ENCODE data around the gene PTPN12. TPM values are rescaled to one million over a fixed set of nuclear protein-coding genes. Genes with fewer than 3 reads are reported as not detected.

PTPN12 gene
- total RNA-seq (10 to 100 TPM; 19.3 to 50.0 (median 24.2) TPM), polyA plus RNA-seq (1 to 10 TPM; 1.4 to 1.5 TPM), total RNA-seq (8.9 reads per million, percentile 33 among the genes with 10 or more reads in this experiment)

DNA sequence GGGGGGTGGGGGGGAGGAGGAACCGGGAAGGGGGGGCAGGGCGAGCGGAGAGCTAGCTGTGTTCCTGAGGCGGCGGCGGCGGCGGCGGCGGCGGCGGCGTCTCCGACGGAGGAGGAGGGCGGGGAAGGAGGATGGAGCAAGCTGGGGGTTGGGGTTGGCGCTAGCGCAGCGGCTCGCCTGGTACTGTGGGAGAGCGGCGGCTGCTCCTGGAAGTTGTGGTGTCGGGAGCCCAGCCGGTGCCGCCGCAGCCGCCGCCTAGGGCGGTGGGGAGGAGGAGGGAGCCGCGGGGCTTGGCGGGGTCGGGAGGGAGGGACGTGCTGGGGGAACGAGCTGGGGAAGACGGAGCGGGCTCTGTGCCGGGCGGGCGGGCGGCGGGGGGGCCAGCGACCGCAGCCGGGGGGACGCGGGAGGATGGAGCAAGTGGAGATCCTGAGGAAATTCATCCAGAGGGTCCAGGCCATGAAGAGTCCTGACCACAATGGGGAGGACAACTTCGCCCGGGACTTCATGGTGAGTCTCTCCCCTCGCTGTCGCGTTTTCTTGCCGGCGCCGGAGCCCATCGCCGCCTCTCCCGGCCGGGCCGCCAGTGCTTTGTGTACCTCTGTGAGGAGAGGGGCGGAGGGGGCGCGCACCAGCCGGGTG is at the start of gene PTPN12:
PTPN12 (plus strand) TSS at position 160 of the 642 bp plus-strand sequence; CDS start at position 412, 252 bp downstream.
- Mint-ChIP-seq H3K4me1 (peaks cover 12 to 44% (median 27%) of the 10 kb centered on the region in 7 donors), H3K9me3 (peaks cover 0 to 1% (median 0%) of the 10 kb centered on the region in 11 donors), H3K36me3 (peaks cover 0 to 2% (median 0%) of the 10 kb centered on the region in 5 donors), H3K27ac (peak within 1 kb of the TSS; percentile 86 to 97 (median 94)), H3K27me3 (peaks cover 0 to 12% (median 0%) of the 10 kb centered on the region in 5 donors), H3K4me3 (peak within 1 kb of the TSS; percentile 94 to 99 (median 96))
- intact Hi-C loops (cut with micrococcal nuclease), result loop anchor here (1.0 to 5.0 kb wide), 8 partner anchors 35 to 1370 kb away; partner anchors contain the start of genes CCDC146 (in 1 of the 2), FGL2 (in 1 of the 2) and GSAP (in 1 of the 2)
- ATAC-seq, result peak; percentile 60
- H3K27ac ChIP-seq (ENCODE audit: low read depth, low read length), result peak within 1 kb of the TSS; percentile 73
- H3K4me1 ChIP-seq (ENCODE audit: control insufficient read depth in 2 of 2, insufficient read depth in 2 of 2, low read length in 2 of 2), result peaks cover 0 to 14% of the 10 kb centered on the region in 2 donors
- ChIA-PET CTCF (no interaction called here), POLR2A (no interaction called here)
- DNase-seq, result peak in 8 of 9 donors; percentile 13 to 61 (median 36)
- peak within 1 kb of the TSS; percentile 100 for H3K4me3 ChIP-seq (ENCODE audit: low read length)
- peaks cover 0 to 8% (median 0%) of the 10 kb centered on the region in 3 experiments for H3K36me3 ChIP-seq (ENCODE audit: control insufficient read depth in 2 of 3, insufficient read depth in 3 of 3, low read length in 3 of 3)
- no peaks in the 10 kb centered on the region for H3K9me3 ChIP-seq (ENCODE audit: control insufficient read depth in 2 of 3, low read length in 3 of 3)
- no peaks in the 10 kb centered on the region for H3K27me3 ChIP-seq (ENCODE audit: control insufficient read depth in 2 of 2, insufficient read depth in 2 of 2, low read length in 2 of 2)

DNA sequence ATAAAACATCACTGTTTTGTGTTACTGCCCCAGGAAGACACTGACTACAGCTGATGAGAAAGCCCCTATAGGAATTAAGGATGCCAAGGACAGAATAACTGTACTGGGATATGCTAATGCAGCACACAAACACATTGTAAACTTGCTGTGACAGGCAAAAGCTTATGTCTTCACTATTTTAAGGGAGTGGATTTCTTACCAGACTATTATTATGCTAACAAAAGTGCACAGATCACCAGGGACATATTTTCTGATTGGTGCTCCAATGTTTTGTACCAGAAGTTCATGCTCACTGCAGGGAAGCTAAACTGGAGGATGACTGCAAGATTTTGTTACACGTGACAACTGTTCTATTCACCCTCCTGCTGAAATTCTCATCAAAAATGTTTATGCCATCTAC is 48.1 kb upstream of the PTPN12 start:
- Mint-ChIP-seq H3K27me3 (peaks cover 0 to 24% (median 0%) of the 10 kb centered on the region in 5 donors), H3K27ac (no peak overlapping the region), H3K4me3 (no peak overlapping the region), H3K4me1 (no peaks in the 10 kb centered on the region), H3K36me3 (peaks cover 0 to 10% (median 6%) of the 10 kb centered on the region in 5 donors), H3K9me3 (peaks cover 0 to 11% (median 8%) of the 10 kb centered on the region in 11 donors)
- H3K4me1 ChIP-seq (ENCODE audit: control insufficient read depth in 2 of 2, insufficient read depth in 2 of 2, low read length in 2 of 2), result no peaks in the 10 kb centered on the region
- CTCF ChIA-PET, result no interaction called here
- POLR2A ChIA-PET, result no interaction called here
- H3K27ac ChIP-seq (ENCODE audit: low read depth, low read length), result no peak overlapping the region
- H3K36me3 ChIP-seq (ENCODE audit: control insufficient read depth in 2 of 3, insufficient read depth in 3 of 3, low read length in 3 of 3), result no peaks in the 10 kb centered on the region
- intact Hi-C loops (cut with micrococcal nuclease), result no loop called here
- H3K27me3 ChIP-seq (ENCODE audit: control insufficient read depth in 2 of 2, insufficient read depth in 2 of 2, low read length in 2 of 2), result no peaks in the 10 kb centered on the region
- DNase-seq (no peak), ATAC-seq (no peak)
- H3K9me3 ChIP-seq (ENCODE audit: control insufficient read depth in 2 of 3, low read length in 3 of 3), result peaks cover 0 to 2% (median 0%) of the 10 kb centered on the region in 3 experiments
- no peak overlapping the region for H3K4me3 ChIP-seq (ENCODE audit: low read length)

DNA sequence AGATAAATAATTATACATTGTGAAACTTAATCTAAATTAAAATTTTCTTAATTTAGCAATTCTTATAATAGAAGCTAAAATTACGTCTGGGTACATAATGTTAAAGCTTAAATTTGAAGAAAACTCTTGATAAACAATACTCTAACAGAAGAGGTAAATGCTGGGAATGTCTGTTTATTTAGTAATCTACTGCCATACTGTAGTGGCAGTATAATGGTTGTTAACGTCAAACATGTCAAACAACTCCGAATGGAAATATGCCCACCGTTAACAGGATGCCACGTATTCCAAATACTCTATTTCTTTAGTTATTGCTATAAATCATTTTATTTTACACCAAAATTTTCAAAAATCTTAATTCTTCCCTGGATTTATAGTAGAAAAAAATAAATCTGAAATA is 40.0 kb upstream of the PTPN12 start:
- ChIA-PET CTCF (no interaction called here), POLR2A (no interaction called here)
- peaks cover 2 to 21% (median 6%) of the 10 kb centered on the region in 5 donors for H3K36me3 Mint-ChIP-seq
- ATAC-seq (no peak), DNase-seq (no peak)
- no peak overlapping the region for H3K27ac Mint-ChIP-seq
- peaks cover 0 to 24% (median 12%) of the 10 kb centered on the region in 11 donors for H3K9me3 Mint-ChIP-seq
- no peak overlapping the region for H3K27ac ChIP-seq (ENCODE audit: low read depth, low read length)
- intact Hi-C loops (cut with micrococcal nuclease), result no loop called here
- peaks cover 0 to 2% (median 0%) of the 10 kb centered on the region in 7 donors for H3K4me1 Mint-ChIP-seq
- no peaks in the 10 kb centered on the region for H3K36me3 ChIP-seq (ENCODE audit: control insufficient read depth in 2 of 3, insufficient read depth in 3 of 3, low read length in 3 of 3)
- no peak overlapping the region for H3K4me3 Mint-ChIP-seq
- no peaks in the 10 kb centered on the region for H3K27me3 ChIP-seq (ENCODE audit: control insufficient read depth in 2 of 2, insufficient read depth in 2 of 2, low read length in 2 of 2)
- no peaks in the 10 kb centered on the region for H3K4me1 ChIP-seq (ENCODE audit: control insufficient read depth in 2 of 2, insufficient read depth in 2 of 2, low read length in 2 of 2)
- H3K9me3 ChIP-seq (ENCODE audit: control insufficient read depth in 2 of 3, low read length in 3 of 3), result peaks cover 0 to 9% (median 0%) of the 10 kb centered on the region in 3 experiments
- no peak overlapping the region for H3K4me3 ChIP-seq (ENCODE audit: low read length)
- H3K27me3 Mint-ChIP-seq, result peaks cover 0 to 11% (median 0%) of the 10 kb centered on the region in 5 donors

DNA sequence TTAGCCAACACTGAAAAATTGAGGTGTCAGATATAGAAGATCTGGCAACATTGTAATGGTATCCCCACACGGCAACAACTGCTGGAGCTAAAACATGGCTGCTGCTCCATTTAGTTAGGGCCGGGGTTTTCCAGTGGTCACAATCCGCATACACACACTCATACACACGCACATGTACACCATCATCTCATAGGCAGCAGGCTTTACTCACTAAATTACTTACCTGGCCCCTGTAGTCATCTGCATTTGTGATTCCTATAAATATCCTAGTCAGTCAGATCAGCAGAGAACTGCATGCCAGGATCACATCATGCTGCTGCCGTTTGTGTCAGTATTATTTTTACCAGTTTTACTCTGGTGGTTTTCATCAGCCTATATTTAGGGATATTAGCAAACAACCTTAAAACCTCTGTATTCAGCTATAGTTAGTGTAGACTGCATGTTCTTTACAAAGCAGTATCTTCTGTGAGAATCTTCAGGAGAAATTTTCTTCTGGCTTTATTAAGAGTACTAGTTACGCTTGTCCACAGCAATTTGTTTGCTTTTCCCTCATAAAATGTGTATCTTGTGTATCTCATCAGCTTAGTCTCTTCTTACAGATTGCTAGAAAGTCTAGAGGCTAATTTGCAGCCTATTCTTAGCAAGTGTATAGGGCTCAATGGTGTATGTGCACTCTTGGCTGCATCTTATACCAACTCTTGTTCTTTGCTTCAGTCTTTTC is 38.3 kb upstream of the PTPN12 start:
- no peak overlapping the region for H3K4me3 ChIP-seq (ENCODE audit: low read length)
- H3K27me3 Mint-ChIP-seq, result peaks cover 0 to 7% (median 0%) of the 10 kb centered on the region in 5 donors
- DNase-seq, result no peak
- intact Hi-C loops (cut with micrococcal nuclease), result no loop called here
- ATAC-seq, result no peak
- H3K4me1 ChIP-seq (ENCODE audit: control insufficient read depth in 2 of 2, insufficient read depth in 2 of 2, low read length in 2 of 2), result no peaks in the 10 kb centered on the region
- CTCF ChIA-PET, result no interaction called here
- H3K27ac Mint-ChIP-seq, result no peak overlapping the region
- H3K36me3 ChIP-seq (ENCODE audit: control insufficient read depth in 2 of 3, insufficient read depth in 3 of 3, low read length in 3 of 3), result no peaks in the 10 kb centered on the region
- H3K27me3 ChIP-seq (ENCODE audit: control insufficient read depth in 2 of 2, insufficient read depth in 2 of 2, low read length in 2 of 2), result no peaks in the 10 kb centered on the region
- peaks cover 0 to 2% (median 0%) of the 10 kb centered on the region in 7 donors for H3K4me1 Mint-ChIP-seq
- POLR2A ChIA-PET, result no interaction called here
- H3K9me3 ChIP-seq (ENCODE audit: control insufficient read depth in 2 of 3, low read length in 3 of 3), result peaks cover 0 to 9% (median 0%) of the 10 kb centered on the region in 3 experiments
- no peak overlapping the region for H3K4me3 Mint-ChIP-seq
- peaks cover 0 to 14% (median 5%) of the 10 kb centered on the region in 11 donors for H3K9me3 Mint-ChIP-seq
- peaks cover 0 to 13% (median 0%) of the 10 kb centered on the region in 5 donors for H3K36me3 Mint-ChIP-seq
- no peak overlapping the region for H3K27ac ChIP-seq (ENCODE audit: low read depth, low read length)

DNA sequence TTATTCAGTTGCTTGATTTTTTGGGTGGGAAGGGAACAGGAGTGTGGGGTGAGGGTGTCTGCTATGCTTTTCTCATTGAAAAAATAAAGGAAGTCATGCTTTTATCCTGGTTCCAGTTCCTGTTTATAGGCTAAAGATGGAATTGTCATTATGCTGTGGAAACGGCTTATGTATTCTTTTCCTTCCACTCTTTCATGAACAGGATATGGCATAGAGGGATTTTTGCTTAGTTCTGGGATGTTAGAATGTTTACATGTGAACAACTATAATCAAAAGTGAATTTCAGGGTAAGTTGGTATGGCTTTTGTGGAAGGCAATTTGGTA is 35.9 kb upstream of the PTPN12 start:
- H3K4me3 Mint-ChIP-seq, result no peak overlapping the region
- no peak overlapping the region for H3K27ac ChIP-seq (ENCODE audit: low read depth, low read length)
- intact Hi-C loops (cut with micrococcal nuclease), result no loop called here
- H3K36me3 ChIP-seq (ENCODE audit: control insufficient read depth in 2 of 3, insufficient read depth in 3 of 3, low read length in 3 of 3), result no peaks in the 10 kb centered on the region
- no peaks in the 10 kb centered on the region for H3K9me3 ChIP-seq (ENCODE audit: control insufficient read depth in 2 of 3, low read length in 3 of 3)
- no peaks in the 10 kb centered on the region for H3K36me3 Mint-ChIP-seq
- H3K27ac Mint-ChIP-seq, result no peak overlapping the region
- ATAC-seq, result no peak
- no peaks in the 10 kb centered on the region for H3K27me3 ChIP-seq (ENCODE audit: control insufficient read depth in 2 of 2, insufficient read depth in 2 of 2, low read length in 2 of 2)
- no peaks in the 10 kb centered on the region for H3K9me3 Mint-ChIP-seq
- H3K4me3 ChIP-seq (ENCODE audit: low read length), result no peak overlapping the region
- ChIA-PET POLR2A (no interaction called here), CTCF (no interaction called here)
- H3K4me1 Mint-ChIP-seq, result peaks cover 0 to 2% (median 0%) of the 10 kb centered on the region in 7 donors
- DNase-seq, result no peak
- H3K27me3 Mint-ChIP-seq, result peaks cover 0 to 17% (median 0%) of the 10 kb centered on the region in 5 donors
- H3K4me1 ChIP-seq (ENCODE audit: control insufficient read depth in 2 of 2, insufficient read depth in 2 of 2, low read length in 2 of 2), result no peaks in the 10 kb centered on the region

DNA sequence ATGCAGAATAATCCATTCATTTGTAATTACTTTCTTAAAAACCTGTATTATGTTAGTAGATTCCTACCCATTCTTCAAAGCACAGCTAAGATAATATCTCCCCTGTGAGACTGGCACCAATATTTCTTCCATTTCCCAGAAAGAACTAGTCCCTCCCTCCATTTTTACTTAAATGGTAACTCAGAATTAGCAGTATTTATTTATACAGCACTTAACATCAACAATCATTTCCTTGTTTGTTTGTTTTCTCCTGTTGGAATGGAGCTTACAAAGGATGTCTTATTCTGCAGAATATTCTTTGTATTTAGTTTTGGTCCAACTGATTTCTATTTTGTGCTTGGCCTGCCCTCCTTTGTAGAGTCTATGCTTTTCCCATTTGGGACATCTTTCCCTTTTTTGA is 32.1 kb upstream of the PTPN12 start:
- Histone ChIP-seq H3K27me3 (ENCODE audit: control insufficient read depth in 2 of 2, insufficient read depth in 2 of 2, low read length in 2 of 2) (no peaks in the 10 kb centered on the region), H3K4me1 (ENCODE audit: control insufficient read depth in 2 of 2, insufficient read depth in 2 of 2, low read length in 2 of 2) (no peaks in the 10 kb centered on the region), H3K9me3 (ENCODE audit: control insufficient read depth in 2 of 3, low read length in 3 of 3) (no peaks in the 10 kb centered on the region), H3K4me3 (ENCODE audit: low read length) (no peak overlapping the region), H3K36me3 (ENCODE audit: control insufficient read depth in 2 of 3, insufficient read depth in 3 of 3, low read length in 3 of 3) (no peaks in the 10 kb centered on the region), H3K27ac (ENCODE audit: low read depth, low read length) (no peak overlapping the region)
- DNase-seq (no peak), ATAC-seq (no peak)
- Mint-ChIP-seq H3K27me3 (peaks cover 0 to 17% (median 0%) of the 10 kb centered on the region in 5 donors), H3K27ac (no peak overlapping the region), H3K4me3 (no peak overlapping the region), H3K9me3 (no peaks in the 10 kb centered on the region), H3K36me3 (no peaks in the 10 kb centered on the region), H3K4me1 (peaks cover 0 to 2% (median 0%) of the 10 kb centered on the region in 7 donors)
- POLR2A ChIA-PET, result no interaction called here
- intact Hi-C loops (cut with micrococcal nuclease), result no loop called here
- CTCF ChIA-PET, result no interaction called here

All from naive thymus-derived CD4-positive, alpha-beta T cell (primary cell).